ENCODE results near the gene PCCA. TPM values are rescaled to one million over a fixed set of nuclear protein-coding genes. Genes with fewer than 3 reads are reported as not detected.

Gene PCCA
- total RNA-seq, 5 donors from 2014 or later (not counting 1 experiment from before 2014, with no cell fraction given): 7.6 to 16.8 (median 10.2) TPM

DNA sequence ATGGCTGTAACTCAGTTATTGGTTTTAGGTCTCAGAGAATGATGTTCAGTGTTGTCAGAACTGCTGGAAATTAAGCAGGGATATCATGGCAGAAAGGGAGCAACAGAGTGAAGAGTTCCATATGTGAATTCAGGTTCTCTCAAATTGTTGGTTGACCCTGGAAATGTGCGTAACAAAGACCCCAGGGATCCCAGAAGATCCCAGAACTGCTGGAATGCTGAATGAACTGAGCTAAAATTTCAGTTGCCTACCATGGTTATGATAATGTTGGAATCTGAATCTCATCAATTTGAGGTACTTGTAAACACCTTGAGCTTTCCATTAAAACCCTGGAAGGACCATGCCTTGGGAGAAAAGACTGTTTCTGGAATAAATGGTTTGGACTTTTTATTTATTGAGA lies 268.9 kb downstream of the PCCA start:
- ChIA-PET POLR2A (no interaction called here), CTCF (no interaction called here)
- no CpG with 5 or more reads among the region's 1 CpG for WGBS (ENCODE audit: insufficient coverage)
- H3K27me3 ChIP-seq (replicated peaks in 1 of 2; ENCODE audit: control insufficient read depth in 2 of 2, extremely low read depth in 1 of 2, insufficient read depth in 2 of 2, low read length in 1 of 2): no peaks in the 10 kb centered on the region
- H3K27me3 Mint-ChIP-seq: no peaks in the 10 kb centered on the region
- no peak for ATAC-seq (replicated peaks in 1 of 4)
- no peaks in the 10 kb centered on the region for H3K4me1 Mint-ChIP-seq
- no peak overlapping the region for H3K4me3 Mint-ChIP-seq
- no peaks in the 10 kb centered on the region for H3K4me1 ChIP-seq (ENCODE audit: control insufficient read depth in 1 of 2, extremely low read depth in 1 of 2, insufficient read depth in 2 of 2, low read length in 2 of 2)
- H3K9me3 Mint-ChIP-seq: no peaks in the 10 kb centered on the region
- H3K36me3 ChIP-seq (ENCODE audit: control insufficient read depth in 2 of 2, extremely low read depth in 1 of 2, insufficient read depth in 1 of 2, low read length in 1 of 2): no peaks in the 10 kb centered on the region
- H3K4me3 ChIP-seq (ENCODE audit: control insufficient read depth in 1 of 2, extremely low read depth in 1 of 2, low read length in 1 of 2): no peak overlapping the region
- H3K36me3 Mint-ChIP-seq: peaks cover 20% of the 10 kb centered on the region
- no peak for DNase-seq
- H3K27ac Mint-ChIP-seq: no peak overlapping the region
- no peak overlapping the region for H3K27ac ChIP-seq (ENCODE audit: low read length)
- H3K9me3 ChIP-seq: no peaks in the 10 kb centered on the region

DNA sequence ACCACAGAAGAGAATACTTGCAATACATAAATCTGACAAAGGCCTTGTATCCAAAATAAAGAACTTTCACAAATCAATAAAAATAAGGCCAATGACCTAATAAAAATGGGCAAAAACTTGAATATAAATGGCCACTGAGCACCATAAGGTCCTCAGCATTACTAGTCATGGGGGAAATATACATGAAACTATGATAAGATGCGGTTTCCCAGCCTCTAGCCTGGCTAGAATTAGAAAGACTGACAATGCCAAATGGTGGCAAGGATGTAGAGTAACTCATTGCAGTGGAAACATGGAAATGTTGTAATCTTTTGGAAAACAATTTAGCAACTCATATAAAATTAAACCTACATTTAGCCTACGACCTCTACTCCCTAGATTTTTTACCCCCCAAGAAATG lies 272.6 kb downstream of the PCCA start:
- POLR2A ChIA-PET: no interaction called here
- Mint-ChIP-seq H3K9me3 (no peaks in the 10 kb centered on the region), H3K27ac (no peak overlapping the region)

DNA sequence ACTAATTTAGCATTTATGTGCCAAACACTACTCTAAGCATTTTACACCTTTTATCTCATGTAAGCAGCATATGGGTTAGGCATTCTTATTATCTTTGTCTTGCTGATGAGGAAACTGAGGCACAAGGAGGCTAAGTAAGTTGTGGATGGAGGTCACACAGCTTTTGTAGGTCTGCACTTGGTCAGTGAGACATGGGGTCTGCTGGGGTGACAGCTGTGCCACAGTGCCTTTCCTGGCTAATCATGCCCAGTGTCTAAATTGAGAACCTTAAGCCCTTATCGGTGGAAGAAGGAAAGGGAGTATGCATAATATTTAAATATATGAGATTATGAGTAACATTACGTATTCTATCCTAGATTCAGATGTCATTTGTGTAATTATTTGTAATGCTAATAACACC lies 273.5 kb downstream of the PCCA start:
- no CpG with 5 or more reads among the region's 2 CpGs for WGBS (ENCODE audit: insufficient coverage)
- Mint-ChIP-seq H3K4me3 (no peak overlapping the region), H3K4me1 (no peaks in the 10 kb centered on the region), H3K27me3 (no peaks in the 10 kb centered on the region), H3K9me3 (no peaks in the 10 kb centered on the region), H3K27ac (no peak overlapping the region), H3K36me3 (peaks cover 5% of the 10 kb centered on the region)
- DNase-seq: no peak
- H3K4me3 ChIP-seq (ENCODE audit: control insufficient read depth in 1 of 2, extremely low read depth in 1 of 2, low read length in 1 of 2): no peak overlapping the region
- no peaks in the 10 kb centered on the region for H3K4me1 ChIP-seq (ENCODE audit: control insufficient read depth in 1 of 2, extremely low read depth in 1 of 2, insufficient read depth in 2 of 2, low read length in 2 of 2)
- no peaks in the 10 kb centered on the region for H3K9me3 ChIP-seq
- no peak for ATAC-seq (replicated peaks in 1 of 4)
- H3K36me3 ChIP-seq (ENCODE audit: control insufficient read depth in 2 of 2, extremely low read depth in 1 of 2, insufficient read depth in 1 of 2, low read length in 1 of 2): no peaks in the 10 kb centered on the region
- ChIA-PET CTCF (no interaction called here), POLR2A (no interaction called here)
- no peaks in the 10 kb centered on the region for H3K27me3 ChIP-seq (replicated peaks in 1 of 2; ENCODE audit: control insufficient read depth in 2 of 2, extremely low read depth in 1 of 2, insufficient read depth in 2 of 2, low read length in 1 of 2)
- no peak overlapping the region for H3K27ac ChIP-seq (ENCODE audit: low read length)

More for the DNA sequence above, 272.6 kb downstream of the PCCA start:
- H3K36me3 ChIP-seq (ENCODE audit: control insufficient read depth in 2 of 2, extremely low read depth in 1 of 2, insufficient read depth in 1 of 2, low read length in 1 of 2): no peaks in the 10 kb centered on the region
- H3K27me3 Mint-ChIP-seq: no peaks in the 10 kb centered on the region
- no peak for ATAC-seq (replicated peaks in 1 of 4)
- H3K4me3 ChIP-seq (ENCODE audit: control insufficient read depth in 1 of 2, extremely low read depth in 1 of 2, low read length in 1 of 2): no peak overlapping the region
- H3K27ac ChIP-seq (ENCODE audit: low read length): no peak overlapping the region
- CTCF ChIA-PET: no interaction called here
- WGBS (ENCODE audit: insufficient coverage): no CpG with 5 or more reads among the region's 2 CpGs
- DNase-seq: no peak
- H3K4me3 Mint-ChIP-seq: no peak overlapping the region
- no peaks in the 10 kb centered on the region for H3K4me1 Mint-ChIP-seq
- no peaks in the 10 kb centered on the region for H3K4me1 ChIP-seq (ENCODE audit: control insufficient read depth in 1 of 2, extremely low read depth in 1 of 2, insufficient read depth in 2 of 2, low read length in 2 of 2)
- peaks cover 5% of the 10 kb centered on the region for H3K36me3 Mint-ChIP-seq
- no peaks in the 10 kb centered on the region for H3K9me3 ChIP-seq
- H3K27me3 ChIP-seq (replicated peaks in 1 of 2; ENCODE audit: control insufficient read depth in 2 of 2, extremely low read depth in 1 of 2, insufficient read depth in 2 of 2, low read length in 1 of 2): no peaks in the 10 kb centered on the region

DNA sequence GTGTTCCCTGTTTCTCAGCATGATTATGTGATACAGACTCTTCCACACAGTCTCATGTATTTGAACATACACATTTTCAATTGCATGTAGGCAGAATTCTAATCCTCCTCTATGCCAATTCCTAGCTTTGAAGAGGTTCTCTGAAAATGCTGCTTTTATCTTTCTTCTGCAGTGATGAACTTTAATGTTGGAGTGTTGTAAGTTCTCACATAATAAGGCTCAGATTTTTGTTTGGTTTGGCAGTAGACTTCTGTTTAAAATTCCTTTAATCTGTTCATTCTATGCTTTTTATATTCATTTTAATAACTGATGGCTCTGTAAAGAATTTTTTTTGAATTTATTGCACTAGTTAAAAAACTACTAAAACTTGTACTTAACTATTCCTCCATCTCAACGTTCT lies 273.9 kb downstream of the PCCA start:
- no peak overlapping the region for H3K27ac Mint-ChIP-seq
- H3K4me1 Mint-ChIP-seq: no peaks in the 10 kb centered on the region
- CTCF ChIA-PET: no interaction called here

DNA sequence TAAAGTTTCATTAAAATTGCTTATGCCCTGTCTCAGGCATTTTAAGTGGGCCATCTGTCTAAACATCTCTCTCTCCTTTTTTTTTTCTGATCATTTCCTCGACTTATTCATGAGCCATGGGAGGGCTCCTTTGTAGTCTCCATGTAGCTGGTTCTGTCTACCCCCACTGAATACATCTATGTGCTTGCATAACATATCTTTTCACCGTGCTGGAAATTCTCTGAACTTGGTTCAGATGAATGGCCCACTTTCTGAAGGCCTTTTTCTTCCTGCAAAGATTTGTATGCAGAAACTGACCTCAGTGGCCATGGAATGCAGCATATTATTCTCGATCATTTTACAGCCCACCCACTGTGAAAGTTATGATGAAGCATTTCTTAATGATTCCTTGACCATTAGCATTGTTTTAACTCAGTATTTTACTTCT lies 274.4 kb downstream of the PCCA start:
- no peak overlapping the region for H3K27ac ChIP-seq (ENCODE audit: low read length)
- WGBS (ENCODE audit: insufficient coverage): 100% methylated on average over 1 of the region's 3 CpGs
- DNase-seq: no peak
- no peaks in the 10 kb centered on the region for H3K36me3 ChIP-seq (ENCODE audit: control insufficient read depth in 2 of 2, extremely low read depth in 1 of 2, insufficient read depth in 1 of 2, low read length in 1 of 2)
- H3K4me3 ChIP-seq (ENCODE audit: control insufficient read depth in 1 of 2, extremely low read depth in 1 of 2, low read length in 1 of 2): no peak overlapping the region
- CTCF ChIA-PET: no interaction called here
- H3K27me3 ChIP-seq (replicated peaks in 1 of 2; ENCODE audit: control insufficient read depth in 2 of 2, extremely low read depth in 1 of 2, insufficient read depth in 2 of 2, low read length in 1 of 2): no peaks in the 10 kb centered on the region
- H3K4me1 ChIP-seq (ENCODE audit: control insufficient read depth in 1 of 2, extremely low read depth in 1 of 2, insufficient read depth in 2 of 2, low read length in 2 of 2): no peaks in the 10 kb centered on the region
- ATAC-seq (replicated peaks in 1 of 4): no peak
- Mint-ChIP-seq H3K4me1 (no peaks in the 10 kb centered on the region), H3K27ac (no peak overlapping the region), H3K4me3 (no peak overlapping the region), H3K27me3 (no peaks in the 10 kb centered on the region), H3K36me3 (peaks cover under 1% of the 10 kb centered on the region), H3K9me3 (no peaks in the 10 kb centered on the region)
- H3K9me3 ChIP-seq: no peaks in the 10 kb centered on the region
- POLR2A ChIA-PET: no interaction called here

More for the DNA sequence above, 273.9 kb downstream of the PCCA start:
- no peaks in the 10 kb centered on the region for H3K9me3 ChIP-seq
- POLR2A ChIA-PET: no interaction called here
- no CpG with 5 or more reads among the region's 1 CpG for WGBS (ENCODE audit: insufficient coverage)
- no peak overlapping the region for H3K4me3 ChIP-seq (ENCODE audit: control insufficient read depth in 1 of 2, extremely low read depth in 1 of 2, low read length in 1 of 2)
- no peaks in the 10 kb centered on the region for H3K36me3 ChIP-seq (ENCODE audit: control insufficient read depth in 2 of 2, extremely low read depth in 1 of 2, insufficient read depth in 1 of 2, low read length in 1 of 2)
- H3K9me3 Mint-ChIP-seq: no peaks in the 10 kb centered on the region
- H3K4me1 ChIP-seq (ENCODE audit: control insufficient read depth in 1 of 2, extremely low read depth in 1 of 2, insufficient read depth in 2 of 2, low read length in 2 of 2): no peaks in the 10 kb centered on the region
- no peaks in the 10 kb centered on the region for H3K27me3 ChIP-seq (replicated peaks in 1 of 2; ENCODE audit: control insufficient read depth in 2 of 2, extremely low read depth in 1 of 2, insufficient read depth in 2 of 2, low read length in 1 of 2)
- no peaks in the 10 kb centered on the region for H3K27me3 Mint-ChIP-seq
- DNase-seq (no peak), ATAC-seq (replicated peaks in 1 of 4) (no peak)
- H3K36me3 Mint-ChIP-seq: peaks cover 5% of the 10 kb centered on the region
- H3K27ac ChIP-seq (ENCODE audit: low read length): no peak overlapping the region
- H3K4me3 Mint-ChIP-seq: no peak overlapping the region

DNA sequence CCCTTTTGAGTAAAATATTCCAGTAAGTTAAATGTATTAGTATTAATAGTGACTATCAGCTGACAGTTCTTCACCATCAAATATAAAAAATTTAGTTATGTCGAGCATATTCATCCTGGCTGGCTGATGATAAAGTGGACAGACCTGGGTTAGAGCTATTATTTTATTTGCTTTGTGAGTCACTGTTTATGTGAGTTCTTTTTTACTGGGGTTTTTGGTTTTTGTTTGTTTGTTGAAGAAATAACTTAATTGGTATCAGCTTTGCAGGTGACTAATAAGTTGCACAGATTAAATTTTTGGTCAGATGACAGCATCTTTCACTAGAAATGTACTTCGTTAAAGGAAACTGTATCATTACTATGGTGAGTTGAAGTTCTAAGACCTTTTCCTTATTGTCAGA lies 275.0 kb downstream of the PCCA start:
- POLR2A ChIA-PET: no interaction called here
- no peaks in the 10 kb centered on the region for H3K36me3 ChIP-seq (ENCODE audit: control insufficient read depth in 2 of 2, extremely low read depth in 1 of 2, insufficient read depth in 1 of 2, low read length in 1 of 2)
- no CpG with 5 or more reads among the region's 2 CpGs for WGBS (ENCODE audit: insufficient coverage)
- H3K27me3 ChIP-seq (replicated peaks in 1 of 2; ENCODE audit: control insufficient read depth in 2 of 2, extremely low read depth in 1 of 2, insufficient read depth in 2 of 2, low read length in 1 of 2): no peaks in the 10 kb centered on the region
- no peak overlapping the region for H3K4me3 Mint-ChIP-seq
- no peaks in the 10 kb centered on the region for H3K9me3 Mint-ChIP-seq
- DNase-seq (no peak), ATAC-seq (replicated peaks in 1 of 4) (no peak)
- H3K27ac ChIP-seq (ENCODE audit: low read length): no peak overlapping the region
- H3K4me1 Mint-ChIP-seq: no peaks in the 10 kb centered on the region
- no peaks in the 10 kb centered on the region for H3K9me3 ChIP-seq
- H3K27me3 Mint-ChIP-seq: no peaks in the 10 kb centered on the region
- no peak overlapping the region for H3K27ac Mint-ChIP-seq
- peaks cover 5% of the 10 kb centered on the region for H3K36me3 Mint-ChIP-seq
- no peak overlapping the region for H3K4me3 ChIP-seq (ENCODE audit: control insufficient read depth in 1 of 2, extremely low read depth in 1 of 2, low read length in 1 of 2)
- no peaks in the 10 kb centered on the region for H3K4me1 ChIP-seq (ENCODE audit: control insufficient read depth in 1 of 2, extremely low read depth in 1 of 2, insufficient read depth in 2 of 2, low read length in 2 of 2)
- CTCF ChIA-PET: interaction anchor here in 1 of 2 donors (0.6 kb wide), 1 partner anchor 126 kb away, joined by 3 read pairs; no protein-coding TSS in a partner anchor

DNA sequence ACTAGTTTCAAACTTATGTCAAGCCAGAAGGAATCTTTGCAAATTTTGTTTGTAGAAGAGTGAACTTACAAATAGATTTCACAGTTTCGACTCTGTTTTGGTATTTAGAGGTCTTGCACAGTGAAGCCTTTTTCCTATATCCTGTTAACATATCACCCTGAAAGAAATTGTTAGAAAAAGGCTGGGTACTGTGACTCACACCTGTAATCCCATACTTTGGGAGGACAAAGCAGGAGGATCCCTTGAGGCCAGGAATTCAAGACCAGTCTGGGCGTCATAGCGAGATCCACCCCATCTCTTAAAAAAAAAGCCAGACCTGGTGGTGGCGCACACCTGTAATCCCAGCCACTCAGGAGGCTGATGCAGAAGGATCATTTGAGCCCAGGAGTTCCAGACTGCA lies 275.7 kb downstream of the PCCA start:
- no peak overlapping the region for H3K27ac Mint-ChIP-seq
- no peak for ATAC-seq (replicated peaks in 1 of 4)
- peaks cover 11% of the 10 kb centered on the region for H3K36me3 Mint-ChIP-seq
- no peaks in the 10 kb centered on the region for H3K27me3 Mint-ChIP-seq
- POLR2A ChIA-PET: no interaction called here
- Histone ChIP-seq H3K27me3 (replicated peaks in 1 of 2; ENCODE audit: control insufficient read depth in 2 of 2, extremely low read depth in 1 of 2, insufficient read depth in 2 of 2, low read length in 1 of 2) (no peaks in the 10 kb centered on the region), H3K36me3 (ENCODE audit: control insufficient read depth in 2 of 2, extremely low read depth in 1 of 2, insufficient read depth in 1 of 2, low read length in 1 of 2) (no peaks in the 10 kb centered on the region), H3K4me1 (ENCODE audit: control insufficient read depth in 1 of 2, extremely low read depth in 1 of 2, insufficient read depth in 2 of 2, low read length in 2 of 2) (no peaks in the 10 kb centered on the region), H3K9me3 (no peaks in the 10 kb centered on the region), H3K27ac (ENCODE audit: low read length) (no peak overlapping the region), H3K4me3 (ENCODE audit: control insufficient read depth in 1 of 2, extremely low read depth in 1 of 2, low read length in 1 of 2) (no peak overlapping the region)
- no peak overlapping the region for H3K4me3 Mint-ChIP-seq
- 100% methylated on average over 3 of the region's 4 CpGs for WGBS (ENCODE audit: insufficient coverage)
- no peaks in the 10 kb centered on the region for H3K4me1 Mint-ChIP-seq
- no peaks in the 10 kb centered on the region for H3K9me3 Mint-ChIP-seq
- no peak for DNase-seq
- CTCF ChIA-PET: no interaction called here

Measured in T-cell (primary cell).